A673 (cell line): ENCODE measurements around the gene GALR3. TPM values are rescaled to one million over a fixed set of nuclear protein-coding genes. Genes with fewer than 3 reads are reported as not detected.

Source experiments
- BruUV-seq: library from RNA; stranded (reverse); fragments of 400-500 nt; replicated peaks from 2 replicates; lab custom pipeline; 2021; lab: Mats Ljungman, UMichigan
- CTCF ChIA-PET: fragments of 300-600 bp; sonication (Branson Sonifier 250); formaldehyde crosslinking; loops from one replicate; lab custom pipeline; 2022; ENCODE audit warnings: antibody characterized with exemption; lab: Charles Lee
- POLR2A ChIA-PET: fragments of 300-600 bp; sonication (Branson Sonifier 250); formaldehyde crosslinking; loops from one replicate; lab custom pipeline; 2022; ENCODE audit warnings: antibody characterized with exemption; ENCODE audit not compliant: low non-redundant PET; lab: Charles Lee
- DNase-seq: peaks from one replicate; pipeline ENCODE4 v3.0.0-alpha.2; 2015; ENCODE audit warnings: low spot score
- H3K27ac ChIP-seq: fragments of 200-600 bp; sonication (generic); 2 replicates; pipeline ENCODE4 v1.5.1; 2016; ENCODE audit warnings: mixed run types, low read depth, mild to moderate bottlenecking, mixed read lengths, antibody characterized with exemption, low read length; ENCODE audit not compliant: poor library complexity, severe bottlenecking
- H3K27me3 ChIP-seq: fragments of 200-600 bp; sonication (generic); replicated peaks from 2 replicates; pipeline ENCODE4 v1.6.1; 2017; ENCODE audit warnings: mixed run types, low read depth, mild to moderate bottlenecking, mixed read lengths, antibody characterized with exemption, low read length; ENCODE audit not compliant: insufficient read depth, poor library complexity
- H3K36me3 ChIP-seq: fragments of 200-600 bp; sonication (generic); 2 replicates; pipeline ENCODE4 v1.6.1; 2016; ENCODE audit warnings: mixed run types, mild to moderate bottlenecking, mixed read lengths, antibody characterized with exemption, low read length; ENCODE audit not compliant: insufficient read depth, poor library complexity, severe bottlenecking
- H3K4me1 ChIP-seq: fragments of 200-600 bp; sonication (generic); 2 replicates; pipeline ENCODE4 v1.6.1; 2017; ENCODE audit warnings: mixed run types, mild to moderate bottlenecking, mixed read lengths, antibody characterized with exemption, low read length; ENCODE audit not compliant: insufficient read depth, poor library complexity, severe bottlenecking
- H3K4me3 ChIP-seq: fragments of 200-600 bp; sonication (generic); 2 replicates; pipeline ENCODE4 v1.5.1; 2016; ENCODE audit warnings: low read depth, mixed run types, mild to moderate bottlenecking, mixed read lengths, low read length; ENCODE audit not compliant: poor library complexity, severe bottlenecking
- H3K9me3 ChIP-seq: fragments of 200-600 bp; sonication (generic); 2 replicates; pipeline ENCODE4 v1.6.1; 2016; ENCODE audit warnings: mixed run types, low read depth, mild to moderate bottlenecking, mixed read lengths, antibody characterized with exemption, low read length; ENCODE audit not compliant: poor library complexity, severe bottlenecking
- EZH2 ChIP-seq: fragments of 200-600 bp; sonication (generic); IDR thresholded peaks from 2 replicates; pipeline ENCODE4 v1.6.1; 2017; ENCODE audit warnings: borderline replicate concordance, low read depth, mild to moderate bottlenecking, mixed read lengths, antibody characterized with exemption, low read length; ENCODE audit not compliant: poor library complexity, severe bottlenecking
- intact Hi-C: fragments of 100-400 bp; cut with micrococcal nuclease; formaldehyde crosslinking; loops from one replicate; pipeline ENCODE4 v1.10.0; 2022; ENCODE audit not compliant: unreplicated experiment
- total RNA-seq: library from RNA; stranded (reverse); gene quantifications from 2 replicates; pipeline ENCODE4 v1.2.3, GENCODE V29; 2021
- TF ChIP-seq, protein P1 (sequence below): fragments of 300-800, 200-600 bp; sonication (generic); conservative IDR thresholded peaks from 2 replicates; pipeline ENCODE4 v1.5.1; 2017; ENCODE audit warnings: low read depth, mild to moderate bottlenecking, antibody characterized with exemption, low read length, moderate library complexity, mixed read lengths

Gene GALR3
- total RNA-seq, 1 experiment from 2014 or later = not detected

DNA sequence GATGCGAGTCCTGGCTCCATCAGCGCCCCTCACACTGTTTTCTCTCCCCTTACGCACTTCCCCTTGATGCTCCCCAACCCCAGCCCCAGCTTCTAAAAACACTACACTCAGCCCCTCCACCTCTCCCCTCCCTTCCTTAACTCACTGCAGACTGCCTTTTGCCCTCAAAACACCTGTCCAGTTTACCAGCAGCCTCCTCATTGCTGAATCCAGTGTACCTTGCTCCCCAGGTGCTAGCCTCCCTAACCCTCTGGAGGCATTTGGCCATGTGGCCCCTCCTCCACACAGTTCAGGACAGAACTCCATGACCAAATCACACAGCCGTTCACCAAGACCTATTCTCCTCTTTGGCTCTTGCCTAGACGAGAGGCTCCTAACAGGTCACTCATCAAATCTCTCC is 2.8 kb upstream of the GALR3 start:
- Histone ChIP-seq H3K4me3 (no peak overlapping the region), H3K27me3 (no peaks in the 10 kb centered on the region), H3K36me3 (no peaks in the 10 kb centered on the region), H3K27ac (no peak overlapping the region), H3K4me1 (peaks cover 15% of the 10 kb centered on the region), H3K9me3 (no peaks in the 10 kb centered on the region)
- no TSS peak for BruUV-seq
- no peak for DNase-seq
- ChIA-PET POLR2A (no interaction called here), CTCF (interaction anchor here (0.6 kb wide), 1 partner anchor 163 kb away, joined by 4 read pairs; no protein-coding TSS in a partner anchor)
- intact Hi-C loops = no loop called here
- TF ChIP-seq EZH2 = no peak
- TF ChIP-seq, protein P1, sequence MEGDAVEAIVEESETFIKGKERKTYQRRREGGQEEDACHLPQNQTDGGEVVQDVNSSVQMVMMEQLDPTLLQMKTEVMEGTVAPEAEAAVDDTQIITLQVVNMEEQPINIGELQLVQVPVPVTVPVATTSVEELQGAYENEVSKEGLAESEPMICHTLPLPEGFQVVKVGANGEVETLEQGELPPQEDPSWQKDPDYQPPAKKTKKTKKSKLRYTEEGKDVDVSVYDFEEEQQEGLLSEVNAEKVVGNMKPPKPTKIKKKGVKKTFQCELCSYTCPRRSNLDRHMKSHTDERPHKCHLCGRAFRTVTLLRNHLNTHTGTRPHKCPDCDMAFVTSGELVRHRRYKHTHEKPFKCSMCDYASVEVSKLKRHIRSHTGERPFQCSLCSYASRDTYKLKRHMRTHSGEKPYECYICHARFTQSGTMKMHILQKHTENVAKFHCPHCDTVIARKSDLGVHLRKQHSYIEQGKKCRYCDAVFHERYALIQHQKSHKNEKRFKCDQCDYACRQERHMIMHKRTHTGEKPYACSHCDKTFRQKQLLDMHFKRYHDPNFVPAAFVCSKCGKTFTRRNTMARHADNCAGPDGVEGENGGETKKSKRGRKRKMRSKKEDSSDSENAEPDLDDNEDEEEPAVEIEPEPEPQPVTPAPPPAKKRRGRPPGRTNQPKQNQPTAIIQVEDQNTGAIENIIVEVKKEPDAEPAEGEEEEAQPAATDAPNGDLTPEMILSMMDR = no peak

DNA sequence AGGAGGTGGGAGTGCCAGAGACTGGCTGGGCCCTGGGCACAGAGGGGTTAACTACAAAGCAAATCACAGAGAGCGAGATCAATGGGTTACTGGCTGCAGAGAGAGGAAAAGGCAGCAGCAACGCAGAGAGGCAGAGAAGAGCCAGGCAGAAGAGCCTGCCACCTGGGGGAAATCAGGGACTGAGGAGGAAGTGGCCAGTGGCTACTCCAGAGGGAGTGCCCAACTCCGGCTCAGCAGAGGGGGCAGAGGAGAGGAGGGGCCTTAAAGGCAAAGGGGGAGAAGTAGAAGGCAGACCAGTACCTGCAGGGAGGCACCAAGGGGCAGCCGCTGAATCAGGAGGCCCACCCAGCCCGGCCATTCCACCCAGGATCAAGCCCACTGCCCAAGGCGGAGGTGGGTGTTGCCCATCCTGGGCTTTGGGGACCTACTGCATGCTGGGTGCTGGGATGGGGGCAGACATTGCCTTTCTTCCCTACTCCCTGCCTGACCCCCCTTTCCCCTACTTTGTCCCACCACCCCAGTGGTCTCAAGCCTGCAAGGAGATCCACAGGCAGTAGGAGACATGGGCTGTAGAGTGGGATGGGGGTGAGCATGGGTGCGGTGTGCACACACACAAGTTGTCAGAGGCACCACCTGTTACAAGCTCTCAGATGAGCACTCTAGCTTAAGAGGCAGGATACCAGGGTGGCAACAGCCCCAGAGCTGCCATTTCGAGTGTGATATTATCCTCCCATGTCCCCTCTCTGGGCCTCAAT is 926 bp upstream of the GALR3 start:
- no peak overlapping the region for H3K4me3 ChIP-seq
- no peaks in the 10 kb centered on the region for H3K9me3 ChIP-seq
- no peak for TF ChIP-seq EZH2
- TF ChIP-seq, protein P1 = no peak
- no peak overlapping the region for H3K27ac ChIP-seq
- ChIA-PET CTCF (no interaction called here), POLR2A (no interaction called here)
- H3K36me3 ChIP-seq = no peaks in the 10 kb centered on the region
- BruUV-seq = no TSS peak
- H3K4me1 ChIP-seq = peaks cover 15% of the 10 kb centered on the region
- no peaks in the 10 kb centered on the region for H3K27me3 ChIP-seq
- no peak for DNase-seq
- intact Hi-C loops = no loop called here

DNA sequence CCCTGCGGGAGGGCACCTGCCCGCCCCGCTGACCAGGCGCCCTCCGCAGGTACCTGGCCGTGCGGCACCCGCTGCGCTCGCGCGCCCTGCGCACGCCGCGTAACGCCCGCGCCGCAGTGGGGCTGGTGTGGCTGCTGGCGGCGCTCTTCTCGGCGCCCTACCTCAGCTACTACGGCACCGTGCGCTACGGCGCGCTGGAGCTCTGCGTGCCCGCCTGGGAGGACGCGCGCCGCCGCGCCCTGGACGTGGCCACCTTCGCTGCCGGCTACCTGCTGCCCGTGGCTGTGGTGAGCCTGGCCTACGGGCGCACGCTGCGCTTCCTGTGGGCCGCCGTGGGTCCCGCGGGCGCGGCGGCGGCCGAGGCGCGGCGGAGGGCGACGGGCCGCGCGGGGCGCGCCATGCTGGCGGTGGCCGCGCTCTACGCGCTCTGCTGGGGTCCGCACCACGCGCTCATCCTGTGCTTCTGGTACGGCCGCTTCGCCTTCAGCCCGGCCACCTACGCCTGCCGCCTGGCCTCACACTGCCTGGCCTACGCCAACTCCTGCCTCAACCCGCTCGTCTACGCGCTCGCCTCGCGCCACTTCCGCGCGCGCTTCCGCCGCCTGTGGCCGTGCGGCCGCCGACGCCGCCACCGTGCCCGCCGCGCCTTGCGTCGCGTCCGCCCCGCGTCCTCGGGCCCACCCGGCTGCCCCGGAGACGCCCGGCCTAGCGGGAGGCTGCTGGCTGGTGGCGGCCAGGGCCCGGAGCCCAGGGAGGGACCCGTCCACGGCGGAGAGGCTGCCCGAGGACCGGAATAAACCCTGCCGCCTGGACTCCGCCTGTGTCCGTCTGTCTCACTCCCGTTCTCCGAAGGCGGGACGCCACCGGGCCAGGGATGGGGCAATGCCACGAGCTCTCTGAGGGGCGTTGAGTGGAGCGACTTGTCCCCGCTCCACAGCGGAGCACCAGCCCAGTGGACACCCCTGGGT is 1.8 kb downstream of the GALR3 start:
- Histone ChIP-seq H3K36me3 (no peaks in the 10 kb centered on the region), H3K9me3 (no peaks in the 10 kb centered on the region), H3K4me3 (peak overlapping the region; percentile 40), H3K27ac (no peak overlapping the region), H3K4me1 (no peaks in the 10 kb centered on the region), H3K27me3 (no peaks in the 10 kb centered on the region)
- ChIA-PET POLR2A (no interaction called here), CTCF (no interaction called here)
- TF ChIP-seq, protein P1 = no peak; the same call in 1 of the 2 replicates
- no peak for TF ChIP-seq EZH2
- DNase-seq = peak; percentile 62
- intact Hi-C loops = no loop called here
- no TSS peak for BruUV-seq
